ENCODE data around the gene SUFU.

DNA sequence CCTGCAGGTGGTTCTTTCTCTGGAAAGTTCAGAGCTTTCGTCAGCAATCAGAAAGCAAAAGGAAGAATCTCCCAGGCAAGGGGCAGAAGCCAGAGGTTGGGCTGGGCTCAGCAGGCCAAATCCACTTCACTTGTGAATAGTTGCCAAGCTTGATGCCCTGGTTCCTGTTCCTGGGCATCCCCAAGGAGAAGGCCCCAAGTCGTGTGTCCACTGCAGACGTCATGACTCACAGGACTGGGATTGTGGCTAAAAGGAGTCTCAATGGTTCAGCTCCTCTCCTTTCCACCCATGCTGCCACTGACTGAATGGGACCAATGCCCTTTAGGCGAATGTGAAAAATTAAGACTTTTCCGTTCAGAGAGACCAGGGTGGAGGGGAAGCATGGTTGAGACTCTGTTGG, 101.9 kb downstream of the SUFU start:
- TF ChIP-seq ZNF263 (CRISPR knock-in tag; IDR thresholded peaks at IDR 0.05; ENCODE audit: low read depth): no peak
- TF ChIP-seq, protein P1, sequence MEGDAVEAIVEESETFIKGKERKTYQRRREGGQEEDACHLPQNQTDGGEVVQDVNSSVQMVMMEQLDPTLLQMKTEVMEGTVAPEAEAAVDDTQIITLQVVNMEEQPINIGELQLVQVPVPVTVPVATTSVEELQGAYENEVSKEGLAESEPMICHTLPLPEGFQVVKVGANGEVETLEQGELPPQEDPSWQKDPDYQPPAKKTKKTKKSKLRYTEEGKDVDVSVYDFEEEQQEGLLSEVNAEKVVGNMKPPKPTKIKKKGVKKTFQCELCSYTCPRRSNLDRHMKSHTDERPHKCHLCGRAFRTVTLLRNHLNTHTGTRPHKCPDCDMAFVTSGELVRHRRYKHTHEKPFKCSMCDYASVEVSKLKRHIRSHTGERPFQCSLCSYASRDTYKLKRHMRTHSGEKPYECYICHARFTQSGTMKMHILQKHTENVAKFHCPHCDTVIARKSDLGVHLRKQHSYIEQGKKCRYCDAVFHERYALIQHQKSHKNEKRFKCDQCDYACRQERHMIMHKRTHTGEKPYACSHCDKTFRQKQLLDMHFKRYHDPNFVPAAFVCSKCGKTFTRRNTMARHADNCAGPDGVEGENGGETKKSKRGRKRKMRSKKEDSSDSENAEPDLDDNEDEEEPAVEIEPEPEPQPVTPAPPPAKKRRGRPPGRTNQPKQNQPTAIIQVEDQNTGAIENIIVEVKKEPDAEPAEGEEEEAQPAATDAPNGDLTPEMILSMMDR (IDR thresholded peaks at IDR 0.05): no peak
